CD4-positive, alpha-beta T cell treated with Interleukin-1 beta for 1 hour (primary cell): ENCODE data around the gene TBATA.

Experiments
- DNase-seq, 2 donors: peaks; one replicate each; pipeline ENCODE4 v3.0.0-alpha.2; 2020 to 2022

TBATA gene

GRCh38 chr10:70807556-70807955 is 22.4 kb upstream of the TBATA start:
- DNase-seq = no peak

- no peak for DNase-seq
Observed at GRCh38 chr10:70806841-70807240, 21.7 kb upstream of the TBATA start.

GRCh38 chr10:70805619-70806215 is 20.5 kb upstream of the TBATA start:
- DNase-seq = no peak

- no peak for DNase-seq
Observed at GRCh38 chr10:70804421-70804808, 19.2 kb upstream of the TBATA start.

- DNase-seq = no peak
Observed at GRCh38 chr10:70803775-70804420, 18.7 kb upstream of the TBATA start.

GRCh38 chr10:70801854-70802253 is 16.7 kb upstream of the TBATA start:
- DNase-seq = no peak

GRCh38 chr10:70799124-70799523 is 13.9 kb upstream of the TBATA start:
- DNase-seq = no peak

- no peak for DNase-seq
Observed at GRCh38 chr10:70797840-70798239, 12.7 kb upstream of the TBATA start.

GRCh38 chr10:70795613-70796012 is 10.4 kb upstream of the TBATA start:
- DNase-seq = no peak

GRCh38 chr10:70791386-70792039 is 6.3 kb upstream of the TBATA start:
- DNase-seq = no peak

- no peak for DNase-seq
Observed at GRCh38 chr10:70786799-70787415, 1.7 kb upstream of the TBATA start.

GRCh38 chr10:70784471-70784870 is 706 bp downstream of the TBATA start:
- no peak for DNase-seq

GRCh38 chr10:70784016-70784415 is 1.2 kb downstream of the TBATA start:
- no peak for DNase-seq

- DNase-seq = no peak
Observed at GRCh38 chr10:70782746-70783680, 2.2 kb downstream of the TBATA start.

- no peak for DNase-seq
Observed at GRCh38 chr10:70782086-70782745, 3.0 kb downstream of the TBATA start.

- DNase-seq = no peak
Observed at GRCh38 chr10:70781461-70782051, 3.6 kb downstream of the TBATA start.

GRCh38 chr10:70780772-70781171 is 4.4 kb downstream of the TBATA start:
- no peak for DNase-seq

GRCh38 chr10:70780370-70780760 is 4.8 kb downstream of the TBATA start:
- no peak for DNase-seq

GRCh38 chr10:70779511-70780369 is 5.4 kb downstream of the TBATA start:
- DNase-seq = peak in 1 of 2 donors; percentile 39

- no peak for DNase-seq
Observed at GRCh38 chr10:70779088-70779487, 6.1 kb downstream of the TBATA start.
